Measurements from ENCODE around the gene TRAF3IP3.

The TRAF3IP3 gene

DNA sequence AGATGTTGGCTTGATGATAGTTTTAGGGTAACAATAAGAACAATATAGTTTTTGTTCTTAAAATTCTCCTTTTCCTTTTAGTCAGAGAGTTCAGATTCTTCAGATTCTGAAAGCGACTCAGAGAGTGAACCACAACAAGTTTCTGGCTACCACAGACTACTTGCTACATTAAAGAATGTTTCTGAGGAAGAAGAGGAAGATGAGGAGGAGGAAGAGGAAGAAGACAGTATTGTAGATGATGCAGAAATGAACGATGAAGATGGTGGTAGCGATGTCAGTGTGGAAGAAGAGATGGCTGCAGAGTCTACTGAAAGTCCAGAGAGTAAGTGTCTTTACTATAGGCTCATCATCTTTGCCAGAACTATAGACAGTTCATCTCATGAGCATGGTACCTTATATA, 74.9 kb downstream of the TRAF3IP3 start:
- DNase-seq = no peak

DNA sequence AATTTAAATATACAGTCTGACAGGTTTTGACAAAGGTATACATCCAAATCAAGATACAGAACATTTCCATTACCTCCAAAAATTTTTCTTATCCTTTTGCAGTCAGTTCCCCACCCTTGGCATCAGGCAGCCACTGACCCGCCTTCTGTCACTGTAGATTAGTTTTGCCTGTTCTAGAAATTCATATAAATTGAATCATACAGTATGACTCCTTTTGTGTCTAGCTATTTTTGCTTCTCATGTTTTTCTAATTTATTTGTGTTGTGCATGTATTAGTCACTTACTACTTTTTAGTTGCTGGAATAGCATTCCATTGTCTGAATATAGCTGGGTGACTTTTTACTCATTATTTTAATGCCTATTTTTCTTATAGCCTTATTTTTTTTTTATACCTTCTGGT, 75.8 kb downstream of the TRAF3IP3 start:
- no peak for DNase-seq

Data from femur (tissue), 1 donor.